Activated naive CD4-positive, alpha-beta T cell treated with anti-CD3 and anti-CD28 coated beads, Interleukin-2, amount 50 U/mL, for 72 hours (primary cell): ENCODE measurements around the gene ZNF335. TPM values are rescaled to one million over a fixed set of nuclear protein-coding genes. Genes with fewer than 3 reads are reported as not detected.
"Not testable (repeated sequence)": the region's sequence is repeated elsewhere in the genome, so short reads cannot be mapped to it uniquely, and the experiment has no call there.

Experiments
- ATAC-seq, 2 donors: fragments of 150-1000 bp; cut with Tn5 transposase; 2 replicates each; pipeline ENCODE4 v1.10.0; 2021; ENCODE audit warnings: mild to moderate bottlenecking in 2 of 2, moderate library complexity in 2 of 2
- DNase-seq, 2 donors: peaks; one replicate each; pipeline ENCODE4 v3.0.0; 2021 to 2022; ENCODE audit warnings: low spot score in 2 of 2
- H3K27ac Mint-ChIP-seq, 2 donors: one replicate each; pipeline ENCODE4 v1.8.0; 2022; ENCODE audit warnings: mild to moderate bottlenecking in 2 of 2, mixed read lengths in 2 of 2
- H3K36me3 Mint-ChIP-seq, 2 donors: one replicate each; pipeline ENCODE4 v1.8.0; 2022; ENCODE audit warnings: mixed read lengths in 2 of 2
- H3K9me3 Mint-ChIP-seq, 2 donors: one replicate each; pipeline ENCODE4 v1.8.0; 2022; ENCODE audit warnings: mixed read lengths in 2 of 2
- total RNA-seq, 2 donors: library from RNA; stranded (reverse); gene quantifications; one replicate each; pipeline ENCODE4 v1.2.3, GENCODE V29; 2022

The ZNF335 gene
- total RNA-seq, 2 donors from 2014 or later: 31.0 to 62.6 TPM

- Mint-ChIP-seq H3K9me3 (no peaks in the 10 kb centered on the region), H3K27ac (no peak overlapping the region), H3K36me3 (no peaks in the 10 kb centered on the region)
- ATAC-seq: no peak
- no peak for DNase-seq
Observed at GRCh38 chr20:45991616-45992015, 19.6 kb upstream of the ZNF335 start.

GRCh38 chr20:45988830-45989229, 16.8 kb upstream of the ZNF335 start:
- ATAC-seq, DNase-seq, H3K27ac Mint-ChIP-seq: not testable (repeated sequence)

GRCh38 chr20:45987108-45987780, 15.2 kb upstream of the ZNF335 start:
- no peaks in the 10 kb centered on the region for H3K36me3 Mint-ChIP-seq
- DNase-seq (peak in 1 of 2 donors; percentile 85), ATAC-seq (peak; percentile 98 to 100)
- no peaks in the 10 kb centered on the region for H3K9me3 Mint-ChIP-seq
- no peak overlapping the region for H3K27ac Mint-ChIP-seq

More at GRCh38 chr20:45988830-45989229, 16.8 kb upstream of the ZNF335 start:
- not testable (repeated sequence) for H3K36me3 Mint-ChIP-seq, H3K9me3 Mint-ChIP-seq

DNA sequence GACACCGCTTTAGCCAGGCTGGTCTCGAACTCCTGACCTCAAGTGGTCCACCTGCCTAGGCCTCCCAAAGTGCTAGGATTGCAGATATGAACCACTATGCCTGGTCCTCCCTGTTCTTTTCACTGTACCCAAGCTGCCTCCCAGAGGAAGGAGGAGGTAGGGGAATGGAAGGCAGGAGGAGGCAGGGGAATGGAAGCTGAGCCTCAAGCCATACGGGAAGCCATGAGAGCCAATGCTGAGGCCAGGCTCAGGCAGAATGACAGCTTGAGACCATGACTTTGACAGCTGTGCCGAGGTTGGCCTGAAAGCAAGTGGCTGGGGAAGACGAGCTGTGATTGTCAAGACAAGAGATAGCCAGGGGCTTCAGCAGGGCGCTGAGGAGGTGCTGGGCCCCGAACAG, 13.6 kb upstream of the ZNF335 start:
- Mint-ChIP-seq H3K9me3 (no peaks in the 10 kb centered on the region), H3K27ac (no peak overlapping the region), H3K36me3 (no peaks in the 10 kb centered on the region)
- DNase-seq (no peak), ATAC-seq (no peak)

DNA sequence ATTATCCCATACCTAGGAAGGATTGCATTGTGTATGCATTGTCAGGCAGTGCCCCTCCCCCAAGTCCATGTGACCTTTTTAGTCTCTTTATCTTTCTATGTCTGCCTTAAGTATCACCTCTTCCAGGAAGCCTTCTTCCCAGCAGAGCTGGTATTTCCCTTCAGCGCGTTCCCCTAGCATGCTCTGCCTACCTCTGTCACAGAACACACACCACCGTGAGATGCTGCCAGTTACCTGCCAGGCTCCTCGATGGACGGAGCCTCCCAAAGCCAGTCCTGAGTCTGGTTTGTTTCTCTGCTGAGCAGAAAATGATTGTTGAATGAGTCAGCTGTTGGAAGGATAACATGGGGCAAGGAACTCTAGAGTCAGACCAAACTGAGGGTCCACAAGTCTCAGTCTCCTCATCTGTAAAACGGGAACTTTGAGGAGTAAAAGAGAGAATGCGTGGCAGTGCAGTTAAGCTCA, 11.3 kb upstream of the ZNF335 start:
- no peaks in the 10 kb centered on the region for H3K9me3 Mint-ChIP-seq
- DNase-seq (no peak), ATAC-seq (no peak)
- H3K36me3 Mint-ChIP-seq: no peaks in the 10 kb centered on the region
- H3K27ac Mint-ChIP-seq: no peak overlapping the region

GRCh38 chr20:45981261-45981660, 9.3 kb upstream of the ZNF335 start:
- DNase-seq (no peak), ATAC-seq (no peak)
- H3K9me3 Mint-ChIP-seq: no peaks in the 10 kb centered on the region
- no peaks in the 10 kb centered on the region for H3K36me3 Mint-ChIP-seq
- no peak overlapping the region for H3K27ac Mint-ChIP-seq

- H3K9me3 Mint-ChIP-seq: peaks cover 0 to 4% of the 10 kb centered on the region in 2 donors
- H3K36me3 Mint-ChIP-seq: peaks cover 6 to 10% of the 10 kb centered on the region in 2 donors
- ATAC-seq: no peak
Observed at GRCh38 chr20:45976086-45976485, 4.1 kb upstream of the ZNF335 start.

DNA sequence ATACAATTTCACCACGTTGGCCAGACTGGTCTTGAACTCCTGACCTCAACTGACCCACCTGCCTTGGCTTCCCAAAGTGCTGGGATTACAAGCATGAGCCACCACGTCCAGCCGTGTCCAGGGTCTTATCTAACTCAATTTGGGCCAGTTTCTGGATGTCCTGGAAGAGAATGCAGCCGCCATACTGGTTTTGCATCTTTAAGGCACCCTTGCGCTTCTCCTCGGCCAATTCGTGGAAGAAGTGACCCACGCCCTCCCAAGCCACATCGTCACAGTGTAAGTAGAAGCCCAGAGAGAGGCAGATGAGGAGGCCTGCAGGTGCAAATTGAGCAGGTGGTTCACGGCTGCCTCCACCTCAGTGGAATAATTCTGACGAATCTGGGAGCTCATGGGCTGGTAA, 3.7 kb upstream of the ZNF335 start:
- Mint-ChIP-seq H3K27ac (no peak overlapping the region), H3K36me3 (peaks cover 6 to 14% of the 10 kb centered on the region in 2 donors), H3K9me3 (peaks cover 0 to 4% of the 10 kb centered on the region in 2 donors)
- DNase-seq: no peak
- ATAC-seq: no peak

More at GRCh38 chr20:45976086-45976485, 4.1 kb upstream of the ZNF335 start:
- DNase-seq: no peak
- H3K27ac Mint-ChIP-seq: no peak overlapping the region

DNA sequence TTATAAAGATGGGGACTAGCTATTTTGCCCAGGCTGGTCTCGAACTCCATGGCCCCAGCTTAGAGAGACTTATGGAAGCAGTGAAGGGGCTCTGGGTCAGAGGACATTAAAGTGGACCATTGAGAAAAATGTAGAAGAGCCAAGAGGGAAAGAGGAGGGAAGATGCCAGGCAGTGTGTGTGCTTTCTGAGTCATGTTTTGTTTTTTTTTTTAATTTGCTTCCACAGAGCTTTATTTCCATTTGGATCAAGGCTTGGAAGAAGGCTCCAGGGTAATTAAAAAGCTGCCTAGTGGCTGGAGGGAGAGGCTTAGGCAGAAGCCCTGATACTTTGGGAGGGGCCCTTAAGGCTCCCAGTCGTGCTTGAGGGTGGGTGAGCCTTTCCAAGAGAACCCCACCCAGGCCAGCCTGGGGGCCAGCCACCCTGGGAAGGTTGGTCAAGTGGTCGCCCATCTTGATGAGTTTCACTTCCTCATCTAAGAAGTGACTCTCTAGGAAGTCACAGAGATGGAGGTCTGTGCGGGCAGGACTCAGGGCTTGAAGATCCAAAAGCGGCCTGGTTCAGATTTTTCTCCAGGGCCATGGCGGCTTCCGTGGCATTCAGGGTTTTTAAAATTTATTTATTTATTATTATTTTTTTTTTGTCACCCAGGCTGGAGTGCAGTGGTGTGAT, 3.0 kb upstream of the ZNF335 start:
- no peak for DNase-seq
- peaks cover 6 to 21% of the 10 kb centered on the region in 2 donors for H3K36me3 Mint-ChIP-seq
- H3K9me3 Mint-ChIP-seq: peaks cover 0 to 4% of the 10 kb centered on the region in 2 donors
- no peak for ATAC-seq
- H3K27ac Mint-ChIP-seq: no peak overlapping the region

GRCh38 chr20:45972500-45973183, 639 bp upstream of the ZNF335 start:
- Mint-ChIP-seq H3K9me3 (peaks cover 0 to 4% of the 10 kb centered on the region in 2 donors), H3K36me3 (peaks cover 6 to 29% of the 10 kb centered on the region in 2 donors), H3K27ac (peak overlapping the region; percentile 97 to 99)
- ATAC-seq (peak in 1 of 2 donors; percentile 88), DNase-seq (no peak)

DNA sequence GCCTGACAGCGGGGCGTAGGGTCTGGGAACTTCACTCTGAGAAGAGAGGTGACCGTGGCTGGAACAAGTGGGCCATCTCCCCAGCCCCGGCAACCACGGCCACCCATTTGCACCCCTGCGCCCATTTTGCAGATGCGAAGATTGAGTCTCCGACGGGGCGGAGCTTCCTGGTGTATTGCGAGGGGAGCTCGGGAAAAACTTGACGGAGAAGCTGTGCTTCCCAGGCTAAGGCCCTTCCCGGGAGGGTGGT, 653 bp downstream of the ZNF335 start:
- H3K9me3 Mint-ChIP-seq: peaks cover 0 to 4% of the 10 kb centered on the region in 2 donors
- H3K36me3 Mint-ChIP-seq: peaks cover 6 to 29% of the 10 kb centered on the region in 2 donors
- ATAC-seq: peak in 1 of 2 donors; percentile 33
- H3K27ac Mint-ChIP-seq: peak overlapping the region; percentile 97 to 99
- no peak for DNase-seq

- ATAC-seq (peak in 1 of 2 donors; percentile 3), DNase-seq (peak in 1 of 2 donors; percentile 74)
- H3K36me3 Mint-ChIP-seq: peaks cover 8 to 29% of the 10 kb centered on the region in 2 donors
- H3K27ac Mint-ChIP-seq: peak overlapping the region; percentile 97 to 99
- peaks cover 0 to 4% of the 10 kb centered on the region in 2 donors for H3K9me3 Mint-ChIP-seq
Observed at GRCh38 chr20:45970646-45971424, 1.2 kb downstream of the ZNF335 start.

GRCh38 chr20:45969712-45970634, 2.0 kb downstream of the ZNF335 start:
- ATAC-seq (no peak), DNase-seq (peak in 1 of 2 donors; percentile 56)
- Mint-ChIP-seq H3K9me3 (peaks cover 0 to 4% of the 10 kb centered on the region in 2 donors), H3K36me3 (peaks cover 11 to 29% of the 10 kb centered on the region in 2 donors), H3K27ac (peak overlapping the region; percentile 91 to 97)

DNA sequence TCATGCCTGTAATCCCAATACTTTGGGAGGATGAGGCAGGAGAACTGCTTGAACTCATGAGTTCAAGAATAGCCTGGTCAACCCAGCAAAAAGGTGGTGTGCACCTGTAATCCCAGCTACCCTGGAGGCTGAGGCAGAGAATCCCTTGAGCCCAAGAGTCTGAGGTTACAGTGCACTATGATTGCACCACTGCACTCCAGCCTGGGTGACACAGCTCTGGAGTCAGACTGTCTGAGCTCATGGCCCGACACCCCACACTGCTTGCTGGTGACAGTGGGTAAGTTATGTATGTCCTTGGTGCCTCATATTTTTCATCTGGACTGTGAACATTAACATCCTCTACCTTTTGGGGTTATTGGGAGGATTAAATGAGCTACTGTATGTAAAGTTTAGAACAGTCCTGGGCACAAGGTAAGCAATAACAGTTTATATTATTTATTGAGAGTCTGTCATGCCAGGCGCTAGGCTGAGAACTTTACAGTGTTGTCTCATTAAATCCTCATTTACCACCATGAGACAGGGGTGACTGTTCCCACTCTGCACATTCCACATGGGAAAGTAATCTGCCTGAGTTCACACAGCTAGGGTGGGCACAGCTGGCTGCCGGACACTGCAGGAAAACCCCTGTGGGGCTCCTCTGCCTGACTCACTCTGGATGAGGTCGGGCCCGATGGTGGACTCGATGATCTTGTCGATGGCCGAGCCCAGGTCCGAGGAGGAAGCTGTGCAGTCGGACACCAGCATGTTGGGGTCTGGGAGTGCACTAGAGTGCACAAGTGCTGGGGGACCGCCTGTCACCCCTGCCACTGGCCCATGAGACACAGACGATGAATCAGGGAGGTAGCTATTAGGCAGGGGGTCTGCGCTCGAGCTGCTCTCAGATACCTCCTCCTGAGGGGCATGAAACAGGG, 2.9 kb downstream of the ZNF335 start:
- ATAC-seq: no peak
- no peak for DNase-seq
- H3K9me3 Mint-ChIP-seq: peaks cover 0 to 4% of the 10 kb centered on the region in 2 donors
- H3K27ac Mint-ChIP-seq: no peak overlapping the region
- peaks cover 11 to 30% of the 10 kb centered on the region in 2 donors for H3K36me3 Mint-ChIP-seq
